Right renal pelvis (tissue), 4 donors: ENCODE results near the gene HGS. TPM values are rescaled to one million over a fixed set of nuclear protein-coding genes. Genes with fewer than 3 reads are reported as not detected.

Source experiments
- DNase-seq, 4 donors: peaks; one replicate each; pipeline ENCODE4 v3.0.0-alpha.2; 2013; ENCODE audit warnings: low read depth in 4 of 4, low spot score in 3 of 4, missing footprints in 1 of 4
- polyA plus RNA-seq, 4 donors: library from polyadenylated mRNA; unstranded; fragments of 120-200 nt; gene quantifications; one replicate each; pipeline ENCODE4 v1.2.1, GENCODE V29; 2013; ENCODE audit not compliant: insufficient read length in 4 of 4

The HGS gene, protein sequence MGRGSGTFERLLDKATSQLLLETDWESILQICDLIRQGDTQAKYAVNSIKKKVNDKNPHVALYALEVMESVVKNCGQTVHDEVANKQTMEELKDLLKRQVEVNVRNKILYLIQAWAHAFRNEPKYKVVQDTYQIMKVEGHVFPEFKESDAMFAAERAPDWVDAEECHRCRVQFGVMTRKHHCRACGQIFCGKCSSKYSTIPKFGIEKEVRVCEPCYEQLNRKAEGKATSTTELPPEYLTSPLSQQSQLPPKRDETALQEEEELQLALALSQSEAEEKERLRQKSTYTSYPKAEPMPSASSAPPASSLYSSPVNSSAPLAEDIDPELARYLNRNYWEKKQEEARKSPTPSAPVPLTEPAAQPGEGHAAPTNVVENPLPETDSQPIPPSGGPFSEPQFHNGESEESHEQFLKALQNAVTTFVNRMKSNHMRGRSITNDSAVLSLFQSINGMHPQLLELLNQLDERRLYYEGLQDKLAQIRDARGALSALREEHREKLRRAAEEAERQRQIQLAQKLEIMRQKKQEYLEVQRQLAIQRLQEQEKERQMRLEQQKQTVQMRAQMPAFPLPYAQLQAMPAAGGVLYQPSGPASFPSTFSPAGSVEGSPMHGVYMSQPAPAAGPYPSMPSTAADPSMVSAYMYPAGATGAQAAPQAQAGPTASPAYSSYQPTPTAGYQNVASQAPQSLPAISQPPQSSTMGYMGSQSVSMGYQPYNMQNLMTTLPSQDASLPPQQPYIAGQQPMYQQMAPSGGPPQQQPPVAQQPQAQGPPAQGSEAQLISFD
- polyA plus RNA-seq, result 100 to 1,000 TPM in 1 of 4 donors, 10 to 100 TPM in 3; 94.3 to 104 (median 98.0) TPM

- DNase-seq, result peak; percentile 97 to 99 (median 98)
Observed at GRCh38 chr17:81683584-81684441, at the start of gene HGS, which contains the start of gene ARL16. HGS (plus strand) TSS chr17:81684011; CDS start chr17:81684067, 56 bp downstream. ARL16 (minus strand) TSS chr17:81683797; CDS start chr17:81683753, 44 bp downstream.

- no peak for DNase-seq
Observed at GRCh38 chr17:81635431-81635830, 48.4 kb upstream of the HGS start.

GRCh38 chr17:81635973-81636504, 47.8 kb upstream of the HGS start:
- no peak for DNase-seq

GRCh38 chr17:81636505-81637288, 47.1 kb upstream of the HGS start, which contains the start of the genes NPLOC4 and TSPAN10:
NPLOC4 (minus strand) TSS chr17:81637112; CDS start chr17:81636930, 182 bp downstream.
TSPAN10 (plus strand) TSS chr17:81637196; CDS start chr17:81642413, 5,217 bp downstream.
- DNase-seq, result peak; percentile 73 to 83 (median 78)

DNA sequence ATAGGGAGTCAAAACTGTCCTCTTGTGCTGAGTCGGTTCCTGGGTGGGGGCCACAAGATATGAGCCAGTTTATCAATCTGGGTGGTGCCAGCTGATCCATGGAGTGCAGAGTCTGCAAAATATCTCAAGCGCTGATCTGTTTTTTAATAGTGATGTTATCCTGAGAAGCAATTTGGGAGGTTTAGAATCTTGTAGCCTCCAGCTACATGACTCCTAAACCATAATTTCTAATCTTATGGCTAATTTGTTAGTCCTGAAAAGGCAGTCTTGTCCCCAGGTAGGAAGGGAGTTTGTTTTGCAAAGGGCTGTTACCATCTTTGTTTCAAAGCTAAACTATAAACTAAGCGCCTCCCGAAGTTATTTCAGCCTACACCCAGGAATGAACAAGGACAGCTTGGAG, 45.1 kb upstream of the HGS start:
- no peak for DNase-seq

GRCh38 chr17:81640011-81640410, 43.8 kb upstream of the HGS start:
- no peak for DNase-seq

DNA sequence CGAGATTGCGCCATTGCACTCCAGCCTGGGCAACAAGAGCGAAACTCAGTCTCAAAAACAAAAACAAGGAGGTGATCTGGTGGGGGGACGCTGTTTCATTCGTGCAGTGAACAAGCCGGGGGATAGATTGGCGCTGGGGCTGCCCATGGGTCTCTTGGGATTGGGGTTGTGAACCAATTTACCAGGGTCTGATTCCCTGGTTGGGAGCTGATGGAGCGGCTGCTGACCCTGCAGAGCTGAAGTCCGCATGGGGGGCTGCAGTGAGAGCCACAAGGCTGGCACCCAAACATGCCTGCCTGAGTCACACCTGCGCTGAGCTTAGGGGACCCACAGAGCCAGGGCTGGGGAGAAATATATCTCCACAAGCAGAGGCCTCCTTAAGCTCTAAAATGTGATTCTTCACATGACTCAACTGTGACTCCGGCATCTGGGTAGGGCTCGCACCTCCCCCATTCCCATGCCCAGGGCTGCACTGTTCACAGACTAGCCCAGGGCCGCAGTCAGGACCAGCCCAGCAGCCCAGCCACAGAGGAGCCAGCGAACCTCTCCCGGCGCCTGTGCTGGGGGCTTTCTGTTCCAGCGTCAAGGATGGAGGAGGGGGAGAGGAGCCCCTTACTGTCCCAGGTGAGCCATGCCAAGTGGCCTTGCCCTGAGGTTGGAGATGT, 41.9 kb upstream of the HGS start:
- DNase-seq, result no peak

DNA sequence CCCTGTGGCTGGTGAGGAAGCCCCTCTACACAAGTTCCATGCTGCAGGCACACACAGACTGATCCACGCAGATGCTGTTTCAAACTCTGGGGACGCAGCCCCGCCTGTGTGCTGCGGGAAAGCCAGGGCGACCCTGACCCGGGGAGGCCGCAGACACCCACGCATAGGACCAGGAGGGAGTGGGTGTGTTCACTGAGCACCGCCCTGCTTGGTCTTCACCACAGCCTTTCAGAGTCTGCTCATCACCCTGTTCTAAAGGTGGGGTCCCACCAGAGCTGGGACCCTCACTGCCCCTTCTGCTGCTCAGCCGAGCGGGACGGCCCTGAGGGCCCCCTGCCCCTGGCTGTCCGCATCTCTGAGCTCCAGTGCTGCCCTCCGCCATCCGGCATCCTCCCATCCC, 39.3 kb upstream of the HGS start:
- no peak for DNase-seq

- no peak for DNase-seq
Observed at GRCh38 chr17:81644976-81645952, 38.5 kb upstream of the HGS start.

DNA sequence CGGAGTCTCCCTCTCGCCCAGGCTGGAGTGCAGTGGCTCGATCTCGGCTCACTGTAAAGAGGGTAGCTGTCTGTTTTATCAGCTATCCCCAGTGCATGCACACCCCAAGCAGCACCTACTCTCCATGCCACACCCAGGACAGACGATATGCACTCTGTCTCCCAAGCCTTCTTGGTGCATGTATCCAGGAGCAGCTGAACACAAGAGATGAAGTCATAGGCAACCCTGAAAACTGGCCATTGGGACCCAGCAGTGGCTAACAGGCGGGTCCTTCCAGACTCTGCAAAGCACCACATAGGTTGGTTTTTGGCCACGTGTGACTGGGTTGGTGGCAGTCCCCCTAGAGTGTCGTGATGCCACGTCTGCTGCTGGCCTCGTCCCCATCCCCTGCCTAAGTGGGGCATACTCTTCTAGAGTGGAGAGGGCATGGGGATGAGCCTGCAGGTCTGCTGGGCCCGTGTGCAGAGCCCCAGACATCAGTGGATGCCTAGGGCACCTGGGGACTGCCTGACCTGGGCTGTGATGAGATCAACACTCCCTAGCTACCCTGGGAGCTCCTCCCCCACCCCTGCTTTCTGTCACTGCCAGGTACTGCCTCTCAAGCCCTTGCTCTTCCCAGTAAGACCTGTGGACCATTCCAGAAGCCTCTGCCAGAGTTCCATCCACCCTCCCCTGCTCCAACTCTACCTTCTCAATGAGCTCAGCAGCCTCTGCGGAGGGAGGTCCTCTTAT, 36.8 kb upstream of the HGS start:
- DNase-seq, result no peak

GRCh38 chr17:81647640-81648012, 36.2 kb upstream of the HGS start:
- no peak for DNase-seq

- DNase-seq, result no peak
Observed at GRCh38 chr17:81648013-81648706, 35.7 kb upstream of the HGS start.

DNA sequence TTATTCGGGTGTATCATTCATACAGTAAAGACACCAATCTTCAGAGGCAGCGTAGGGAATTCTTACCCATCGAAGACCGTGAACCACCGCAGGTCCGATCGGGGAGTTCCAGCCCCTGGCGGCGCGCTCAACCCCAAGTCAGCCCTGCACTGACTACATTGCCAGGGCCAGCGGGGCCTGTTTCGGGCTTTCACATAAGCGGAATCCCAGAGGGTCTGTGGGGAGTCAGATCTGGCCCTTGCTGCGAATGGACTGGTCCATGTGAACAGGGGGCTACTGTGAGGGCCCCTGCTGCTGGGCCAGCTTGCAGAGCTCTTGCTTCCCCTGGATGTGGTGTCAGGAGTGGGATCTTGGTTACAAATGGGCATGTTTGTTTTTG, 35.1 kb upstream of the HGS start:
- DNase-seq, result no peak

DNA sequence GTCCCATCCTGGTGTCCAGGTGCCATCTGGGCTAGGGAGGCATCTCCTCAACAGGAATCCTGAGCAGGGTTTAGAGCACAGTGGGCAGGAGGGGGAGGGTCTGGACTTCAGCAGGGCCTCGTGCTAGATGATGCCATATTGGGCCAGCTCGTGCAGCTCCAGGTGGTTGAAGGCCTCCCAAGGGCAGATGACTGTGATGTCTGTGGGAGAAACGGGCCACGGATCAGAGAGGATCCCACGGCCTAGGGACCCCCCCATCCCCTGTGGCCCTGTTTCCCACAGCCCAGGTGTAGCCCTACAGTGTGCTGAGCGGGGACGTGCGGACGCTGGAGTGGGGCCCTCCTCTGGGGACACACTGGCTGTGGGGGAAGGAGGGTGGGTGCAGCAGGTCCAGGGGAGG, 32.9 kb upstream of the HGS start:
- DNase-seq, result no peak

DNA sequence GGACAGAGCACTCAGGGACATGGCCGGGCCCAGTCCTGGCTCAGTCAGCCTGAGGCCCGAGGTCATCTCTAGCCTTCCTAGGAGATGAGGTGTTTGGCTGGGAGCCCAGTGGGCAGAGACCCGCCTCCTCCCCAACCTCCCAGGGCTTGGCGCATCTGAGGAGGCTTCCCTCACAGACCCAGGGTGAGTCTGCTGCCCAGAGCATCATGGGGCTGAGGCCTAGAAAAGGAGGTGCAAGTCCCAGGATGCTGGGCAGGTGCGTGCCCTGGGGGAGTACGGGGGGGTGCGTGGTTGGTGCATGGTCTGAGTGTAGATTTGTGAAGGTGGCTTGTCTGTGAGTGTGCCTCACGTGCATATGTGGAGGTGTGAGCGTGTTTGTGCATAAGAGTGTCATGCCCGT, 32.1 kb upstream of the HGS start:
- no peak for DNase-seq
